A673 (cell line): ENCODE data around the gene SORCS1.

Experiments used
- CTCF ChIP-seq: fragments of 300-800, 200-600 bp; sonication (generic); conservative IDR thresholded peaks from 2 replicates; pipeline ENCODE4 v1.5.1; 2017; ENCODE audit warnings: low read depth, mild to moderate bottlenecking, antibody characterized with exemption, low read length, moderate library complexity, mixed read lengths
- EZH2 ChIP-seq: fragments of 200-600 bp; sonication (generic); IDR thresholded peaks from 2 replicates; pipeline ENCODE4 v1.6.1; 2017; ENCODE audit warnings: borderline replicate concordance, low read depth, mild to moderate bottlenecking, mixed read lengths, antibody characterized with exemption, low read length; ENCODE audit not compliant: poor library complexity, severe bottlenecking

DNA sequence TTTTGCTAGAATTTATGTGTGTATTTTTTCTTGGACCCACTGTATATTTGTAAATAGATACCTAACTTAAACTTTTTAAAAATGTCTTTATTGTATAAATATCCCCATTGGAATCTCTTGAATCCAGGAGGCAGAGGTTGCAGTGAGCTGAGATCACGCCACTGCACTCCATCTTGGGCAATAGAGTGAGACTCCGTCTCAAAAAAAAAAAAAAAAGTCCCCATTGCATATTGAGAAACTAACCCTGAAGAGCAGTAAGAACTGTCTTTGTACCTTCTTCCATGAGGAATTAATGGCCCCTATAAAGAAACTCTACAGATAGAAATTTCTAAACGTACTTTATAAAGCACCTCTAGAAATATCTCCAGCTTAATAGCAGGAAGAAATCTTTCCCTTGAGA is 504.0 kb downstream of the SORCS1 start:
- TF ChIP-seq EZH2 (no peak), CTCF (no peak)
